MCF 10A (cell line): Measurements from ENCODE around the gene SMIM20. TPM values are rescaled to one million over a fixed set of nuclear protein-coding genes. Genes with fewer than 3 reads are reported as not detected.
"Not testable (repeated sequence)": the region's sequence is repeated elsewhere in the genome, so short reads cannot be mapped to it uniquely, and the experiment has no call there.

Experiments used
- Bru-seq: library from RNA; stranded (reverse); fragments of 400-500 nt; gene quantifications from one replicate; lab custom pipeline; 2021; lab: Mats Ljungman, UMichigan
- BruChase-seq, 2 experiments: library from RNA; stranded (reverse); fragments of 400-500 nt; gene quantifications; one replicate each; lab custom pipeline; 2021; lab: Mats Ljungman, UMichigan
- BruUV-seq: library from RNA; stranded (reverse); fragments of 400-500 nt; replicated peaks from 2 replicates; lab custom pipeline; 2021; lab: Mats Ljungman, UMichigan
- CTCF ChIA-PET: fragments of 300-600 bp; sonication (Branson Sonifier 250); formaldehyde crosslinking; extraction: SDS; loops from one replicate; lab custom pipeline; 2021; ENCODE audit warnings: antibody characterized with exemption, inconsistent platforms; lab: Yijun Ruan, JAX
- POLR2A ChIA-PET: fragments of 300-600, 350-650 bp; sonication (Branson Sonifier 250); formaldehyde crosslinking; extraction: SDS; loops from one replicate; lab custom pipeline; 2020; ENCODE audit warnings: antibody characterized with exemption, inconsistent platforms; lab: Yijun Ruan, JAX
- DNase-seq: peaks from one replicate; pipeline ENCODE4 v3.0.0-alpha.2; 2018; ENCODE audit not compliant: unreplicated experiment
- H3K27ac Mint-ChIP-seq: one replicate; pipeline ENCODE4 v1.8.0; 2022; ENCODE audit warnings: mild to moderate bottlenecking, low read depth, mixed read lengths; ENCODE audit not compliant: unreplicated experiment
- H3K27me3 Mint-ChIP-seq: one replicate; pipeline ENCODE4 v1.8.0; 2022; ENCODE audit warnings: mixed read lengths; ENCODE audit not compliant: insufficient read depth, unreplicated experiment
- H3K36me3 Mint-ChIP-seq: one replicate; pipeline ENCODE4 v1.8.0; 2022; ENCODE audit warnings: mild to moderate bottlenecking, moderate library complexity, mixed read lengths; ENCODE audit not compliant: insufficient read depth, unreplicated experiment
- H3K4me1 Mint-ChIP-seq: one replicate; pipeline ENCODE4 v1.8.0; 2022; ENCODE audit warnings: mixed read lengths; ENCODE audit not compliant: insufficient read depth, unreplicated experiment
- H3K4me3 Mint-ChIP-seq: one replicate; pipeline ENCODE4 v1.8.0; 2022; ENCODE audit warnings: mild to moderate bottlenecking, moderate library complexity, mixed read lengths; ENCODE audit not compliant: unreplicated experiment
- H3K9me3 Mint-ChIP-seq: one replicate; pipeline ENCODE4 v1.8.0; 2022; ENCODE audit warnings: mixed read lengths; ENCODE audit not compliant: unreplicated experiment
- CTCF ChIP-seq: fragments of 200-600 bp; IDR thresholded peaks from one replicate; pipeline ENCODE4 v1.8.0; 2022; ENCODE audit warnings: antibody characterized with exemption, mild to moderate bottlenecking; ENCODE audit not compliant: unreplicated experiment
- intact Hi-C: fragments of 100-400 bp; cut with micrococcal nuclease; formaldehyde crosslinking; loops from 2 replicates; pipeline ENCODE4 v1.14.1; 2022
- long read RNA-seq: library from polyadenylated mRNA; stranded (forward); transcript quantifications from one replicate; pipeline ENCODE4 v2.0.0, GENCODE V29; 2022
- total RNA-seq: library from RNA; stranded (reverse); gene quantifications from 2 replicates; pipeline ENCODE4 v1.2.3, GENCODE V29; 2022

Gene SMIM20
- total RNA-seq = 38.2 and 45.1 TPM in 2 replicates
- percentile 71 among the genes with signal in this experiment for Bru-seq, nascent RNA
- percentile 75 among the genes with signal in this experiment for BruChase-seq, experiment 1, labeled RNA remaining after a 6-hour chase
- percentile 71 among the genes with signal in this experiment for BruChase-seq, experiment 2, labeled RNA remaining after a 2-hour chase
- long read RNA-seq, transcript SMIM20-201 (3 exons, 935 nt) = major isoform, 63 of 66 reads
- long read RNA-seq, partial matches to known transcripts = 1 of 66 reads
- long read RNA-seq, other reads (novel, unspliced or antisense) = 2 of 66 reads

GRCh38 chr4:25913851-25914669 is at the start of gene SMIM20:
Gene SMIM20 (plus strand): TSS chr4:25914220. CDS start chr4:25914314, 94 bp downstream.
- TSS peak; percentile 76 for BruUV-seq
- CTCF ChIA-PET = interaction anchor here (0.6 to 1.7 kb wide), 4 partner anchors 12 to 457 kb away, joined by 3 to 5 read pairs (median 3); no protein-coding TSS in a partner anchor
- POLR2A ChIA-PET = interaction anchor here (0.5 to 3.3 kb wide), 11 partner anchors 10 to 946 kb away, joined by 3 to 29 read pairs (median 4); no protein-coding TSS in a partner anchor

GRCh38 chr4:25865586-25865985 is 48.4 kb upstream of the SMIM20 start:
- intact Hi-C loops = loop anchor here (5.0 kb wide), 1 partner anchor 42 kb away; no protein-coding TSS in a partner anchor
- H3K4me3 Mint-ChIP-seq = peak overlapping the region; percentile 32
- no peaks in the 10 kb centered on the region for H3K9me3 Mint-ChIP-seq
- ChIA-PET CTCF (interaction anchor here (0.6 to 1.5 kb wide), 4 partner anchors 40 to 425 kb away, joined by 3 to 12 read pairs (median 4); no protein-coding TSS in a partner anchor), POLR2A (interaction anchor here (1.0 to 3.1 kb wide), 5 partner anchors 11 to 262 kb away, joined by 4 to 29 read pairs (median 5); partner anchors contain the start of gene SMIM20)
- H3K27me3 Mint-ChIP-seq = no peaks in the 10 kb centered on the region
- H3K36me3 Mint-ChIP-seq = no peaks in the 10 kb centered on the region
- peaks cover 20% of the 10 kb centered on the region for H3K4me1 Mint-ChIP-seq
- no TSS peak for BruUV-seq
- peak; percentile 96 for DNase-seq
- H3K27ac Mint-ChIP-seq = peak overlapping the region; percentile 91
- TF ChIP-seq CTCF = no peak

More at GRCh38 chr4:25913851-25914669, at the start of gene SMIM20:
- H3K9me3 Mint-ChIP-seq = no peaks in the 10 kb centered on the region
- DNase-seq = peak; percentile 91
- H3K36me3 Mint-ChIP-seq = no peaks in the 10 kb centered on the region
- intact Hi-C loops = no loop called here
- peak within 1 kb of the TSS; percentile 98 for H3K4me3 Mint-ChIP-seq
- H3K4me1 Mint-ChIP-seq = peaks cover 7% of the 10 kb centered on the region
- TF ChIP-seq CTCF = no peak
- H3K27ac Mint-ChIP-seq = peak within 1 kb of the TSS; percentile 98
- H3K27me3 Mint-ChIP-seq = no peaks in the 10 kb centered on the region

- not testable (repeated sequence) for H3K9me3 Mint-ChIP-seq, H3K36me3 Mint-ChIP-seq, H3K27me3 Mint-ChIP-seq, BruUV-seq, DNase-seq, H3K4me3 Mint-ChIP-seq
- intact Hi-C loops = loop anchor here (5.0 kb wide), 1 partner anchor 41 kb away; no protein-coding TSS in a partner anchor
- CTCF ChIA-PET = interaction anchor here (0.6 to 1.5 kb wide), 4 partner anchors 39 to 426 kb away, joined by 3 to 5 read pairs (median 3); no protein-coding TSS in a partner anchor
- Mint-ChIP-seq H3K4me1 (peaks cover 14% of the 10 kb centered on the region), H3K27ac (peak overlapping the region; percentile 40)
- POLR2A ChIA-PET = interaction anchor here (1.4 to 3.1 kb wide), 2 partner anchors 47 to 262 kb away, joined by 5 to 29 read pairs; partner anchors contain the start of gene SMIM20
These were observed 47.6 kb upstream of the SMIM20 start for GRCh38 chr4:25866401-25866800.

- TF ChIP-seq CTCF = no peak
- no TSS peak for BruUV-seq
- ChIA-PET POLR2A (interaction anchor here (0.6 to 1.0 kb wide), 2 partner anchors 10 to 973 kb away, joined by 3 to 5 read pairs; no protein-coding TSS in a partner anchor), CTCF (interaction anchor here (0.8 kb wide), 1 partner anchor 58 kb away, joined by 3 read pairs; no protein-coding TSS in a partner anchor)
- no peak overlapping the region for H3K4me3 Mint-ChIP-seq
- peak overlapping the region; percentile 40 for H3K27ac Mint-ChIP-seq
- DNase-seq = no peak
- H3K9me3 Mint-ChIP-seq = no peaks in the 10 kb centered on the region
- intact Hi-C loops = loop anchor here (5.0 kb wide), 1 partner anchor 39 kb away; no protein-coding TSS in a partner anchor
- H3K36me3 Mint-ChIP-seq = no peaks in the 10 kb centered on the region
- peaks cover 8% of the 10 kb centered on the region for H3K4me1 Mint-ChIP-seq
- H3K27me3 Mint-ChIP-seq = no peaks in the 10 kb centered on the region
These were observed 46.2 kb upstream of the SMIM20 start for GRCh38 chr4:25867781-25868294.
